ENCODE measurements around the gene LGALSL. TPM values are rescaled to one million over a fixed set of nuclear protein-coding genes. Genes with fewer than 3 reads are reported as not detected.

LGALSL gene
- 4.9 and 6.5 TPM in 2 replicates for polyA plus RNA-seq (2012; rRNA removed)
- polyA plus RNA-seq (2012; cell fraction: cytosol; rRNA removed), result 5.1 and 6.4 TPM in 2 replicates
- 2.8 and 3.3 TPM in 2 replicates for polyA plus RNA-seq (2012; cell fraction: nucleus; rRNA removed)

- Histone ChIP-seq H2AFZ (ENCODE audit: low read depth) (peak within 1 kb of the TSS; percentile 94), H3K4me2 (peak within 1 kb of the TSS; percentile 89), H3K36me3 (replicated peaks in 1 of 2; ENCODE audit: control insufficient read depth in 1 of 2, insufficient read depth in 2 of 2, low read length in 1 of 2) (peaks cover 16 to 20% of the 10 kb centered on the region in 2 experiments), H3F3A (replicated peaks; ENCODE audit: insufficient read depth) (peaks cover 8% of the 10 kb centered on the region), H3K9me3 (no peaks in the 10 kb centered on the region), H3K27ac (ENCODE audit: low read depth in 2 of 2, low read length in 1 of 2) (peak within 1 kb of the TSS; percentile 60 to 82), H3K4me3 (ENCODE audit: low read depth in 2 of 2, low read length in 1 of 2) (peak within 1 kb of the TSS; percentile 73 to 85), H3K9me2 (no peaks in the 10 kb centered on the region), H3K4me1 (ENCODE audit: control insufficient read depth in 1 of 2, insufficient read depth in 2 of 2, low read depth in 1 of 2, low read length in 1 of 2) (peaks cover 3 to 10% of the 10 kb centered on the region in 2 experiments; a peak in 3 of 4 replicates), H3K79me2 (ENCODE audit: insufficient read depth) (no peaks in the 10 kb centered on the region), H3K9ac (peak within 1 kb of the TSS; percentile 69), H3K27me3 (ENCODE audit: insufficient read depth) (no peaks in the 10 kb centered on the region), H4K20me1 (ENCODE audit: insufficient read depth) (no peaks in the 10 kb centered on the region)
- DNase-seq, result peak; percentile 94
- WGBS (ENCODE audit: low lambda C conversion rate), result 0% methylated on average over 4 of the region's 52 CpGs
- ChIA-PET POLR2A (no interaction called here), CTCF (interaction anchor here (1.0 to 1.8 kb wide), 2 partner anchors 69 to 123 kb away, joined by 3 to 5 read pairs; no protein-coding TSS in a partner anchor)
- TF ChIP-seq NRF1 (IDR thresholded peaks at IDR 0.05; ENCODE audit: low read depth, low read length) (no peak), RAD21 (IDR thresholded peaks at IDR 0.05; ENCODE audit: low read length) (no peak), NFIC (IDR thresholded peaks at IDR 0.05; ENCODE audit: borderline replicate concordance) (no peak), TEAD4 (IDR thresholded peaks at IDR 0.05; ENCODE audit: borderline replicate concordance, insufficient read depth) (no peak), TAF1 (IDR thresholded peaks at IDR 0.05; ENCODE audit: borderline replicate concordance, low read depth, low read length) (no peak), POLR2AphosphoS5 (IDR thresholded peaks at IDR 0.05; ENCODE audit: low read depth, low read length) (no peak), PBX3 (IDR thresholded peaks at IDR 0.05) (no peak), MXI1 (IDR thresholded peaks at IDR 0.05; ENCODE audit: low read depth, low read length) (0 out of 2 replicates have a peak, but pooled peaks have one; percentile 25), USF1 (IDR thresholded peaks at IDR 0.05; ENCODE audit: borderline replicate concordance, low read depth) (peak; percentile 40; the same call in 1 of the 2 replicates), EZH2phosphoT487 (IDR thresholded peaks at IDR 0.05; ENCODE audit: borderline replicate concordance, low read depth) (no peak), MAX (IDR thresholded peaks at IDR 0.05; ENCODE audit: low read depth) (no peak)
These were observed at the start of gene LGALSL for GRCh38 chr2:64453770-64454385. Gene LGALSL, plus strand, starts transcription at chr2:64454162. Its CDS starts 384 bp downstream, at chr2:64454546.

GRCh38 chr2:64404743-64405142 is 49.2 kb upstream of the LGALSL start:
- no peak overlapping the region for H3K9ac ChIP-seq
- TF ChIP-seq SMC3 (IDR thresholded peaks at IDR 0.05; ENCODE audit: low read depth, low read length) (no peak), FOSL2 (IDR thresholded peaks at IDR 0.05; ENCODE audit: borderline replicate concordance, low read depth) (no peak), CTCF (IDR thresholded peaks at IDR 0.05) (no peak), EP300 (IDR thresholded peaks at IDR 0.05; ENCODE audit: borderline replicate concordance in 1 of 2, low read depth in 1 of 2, low read length in 1 of 2) (no peak), FOXM1 (IDR thresholded peaks at IDR 0.05; ENCODE audit: low read depth) (no peak), TAF1 (IDR thresholded peaks at IDR 0.05; ENCODE audit: borderline replicate concordance, low read depth, low read length) (no peak), JUND (IDR thresholded peaks at IDR 0.05) (no peak), YY1 (IDR thresholded peaks at IDR 0.05; ENCODE audit: low read depth) (no peak), GATA2 (CRISPR knock-in tag; IDR thresholded peaks at IDR 0.05) (no peak), MEF2A (IDR thresholded peaks at IDR 0.05; ENCODE audit: borderline replicate concordance, low read depth) (no peak), RAD21 (IDR thresholded peaks at IDR 0.05; ENCODE audit: low read length) (no peak)

More at GRCh38 chr2:64404743-64405142, 49.2 kb upstream of the LGALSL start:
- Histone ChIP-seq H3F3A (replicated peaks; ENCODE audit: insufficient read depth) (no peaks in the 10 kb centered on the region), H3K36me3 (replicated peaks in 1 of 2; ENCODE audit: control insufficient read depth in 1 of 2, insufficient read depth in 2 of 2, low read length in 1 of 2) (no peaks in the 10 kb centered on the region), H3K4me1 (ENCODE audit: control insufficient read depth in 1 of 2, insufficient read depth in 2 of 2, low read depth in 1 of 2, low read length in 1 of 2) (peaks cover 0 to 5% of the 10 kb centered on the region in 2 experiments; a peak in 2 of 4 replicates), H3K4me3 (ENCODE audit: low read depth in 2 of 2, low read length in 1 of 2) (no peak overlapping the region), H3K79me2 (ENCODE audit: insufficient read depth) (no peaks in the 10 kb centered on the region), H3K27me3 (ENCODE audit: insufficient read depth) (0 out of 2 replicates have a peak, but pooled peaks cover 2% of the 10 kb centered on the region), H3K27ac (ENCODE audit: low read depth in 2 of 2, low read length in 1 of 2) (no peak overlapping the region), H3K9me3 (no peaks in the 10 kb centered on the region), H3K4me2 (no peak overlapping the region), H4K20me1 (ENCODE audit: insufficient read depth) (no peaks in the 10 kb centered on the region), H2AFZ (ENCODE audit: low read depth) (no peak overlapping the region), H3K9me2 (no peaks in the 10 kb centered on the region)
- DNase-seq, result no peak
- POLR2A ChIA-PET, result no interaction called here
- WGBS (ENCODE audit: low lambda C conversion rate), result 75% methylated on average over 9 of the region's 9 CpGs
- CTCF ChIA-PET, result interaction anchor here (1.2 kb wide), 1 partner anchor 355 kb away, joined by 4 read pairs; no protein-coding TSS in a partner anchor
